ENCODE results near the gene FIG4. TPM values are rescaled to one million over a fixed set of nuclear protein-coding genes. Genes with fewer than 3 reads are reported as not detected.
"Not testable (repeated sequence)": the region's sequence is repeated elsewhere in the genome, so short reads cannot be mapped to it uniquely, and the experiment has no call there.

Gene FIG4
- total RNA-seq, 4 donors from 2014 or later = 14.7 to 23.9 (median 18.1) TPM

GRCh38 chr6:109743739-109744138, 52.6 kb downstream of the FIG4 start:
- Histone ChIP-seq H3K27me3 (no peaks in the 10 kb centered on the region), H3K9me3 (no peaks in the 10 kb centered on the region), H3K36me3 (peaks cover 0 to 10% (median 0%) of the 10 kb centered on the region in 3 donors), H3K4me3 (no peak overlapping the region), H3K27ac (no peak overlapping the region), H3K4me1 (no peaks in the 10 kb centered on the region)
- no peak for DNase-seq
- TF ChIP-seq POLR2A (IDR thresholded peaks at IDR 0.05) (no peak), CTCF (IDR thresholded peaks at IDR 0.05) (no peak)

- H3K27me3 ChIP-seq, H3K9me3 ChIP-seq, H3K4me1 ChIP-seq, DNase-seq, H3K27ac ChIP-seq, H3K4me3 ChIP-seq: not testable (repeated sequence)
- peaks cover 0 to 10% (median 0%) of the 10 kb centered on the region in 3 donors for H3K36me3 ChIP-seq
Observed at GRCh38 chr6:109744779-109745178, 53.7 kb downstream of the FIG4 start.

- H3K4me3 ChIP-seq = no peak overlapping the region
- H3K9me3 ChIP-seq = no peaks in the 10 kb centered on the region
- H3K27ac ChIP-seq = no peak overlapping the region
- peaks cover 0 to 10% (median 0%) of the 10 kb centered on the region in 3 donors for H3K36me3 ChIP-seq
- H3K27me3 ChIP-seq = no peaks in the 10 kb centered on the region
- no peaks in the 10 kb centered on the region for H3K4me1 ChIP-seq
- TF ChIP-seq CTCF (IDR thresholded peaks at IDR 0.05) = no peak
- TF ChIP-seq POLR2A (IDR thresholded peaks at IDR 0.05) = no peak
- DNase-seq = no peak
Observed at GRCh38 chr6:109747221-109747620, 56.1 kb downstream of the FIG4 start.

- H3K4me3 ChIP-seq = no peak overlapping the region
- TF ChIP-seq CTCF (IDR thresholded peaks at IDR 0.05) (no peak), POLR2A (IDR thresholded peaks at IDR 0.05) (no peak)
- no peak overlapping the region for H3K27ac ChIP-seq
- DNase-seq = no peak
- no peaks in the 10 kb centered on the region for H3K4me1 ChIP-seq
- H3K27me3 ChIP-seq = no peaks in the 10 kb centered on the region
- peaks cover 0 to 5% (median 0%) of the 10 kb centered on the region in 3 donors for H3K36me3 ChIP-seq
- H3K9me3 ChIP-seq = no peaks in the 10 kb centered on the region
Observed at GRCh38 chr6:109759098-109759955, 68.2 kb downstream of the FIG4 start.

- TF ChIP-seq POLR2A (IDR thresholded peaks at IDR 0.05) = no peak
- TF ChIP-seq CTCF (IDR thresholded peaks at IDR 0.05) = no peak
- no peak overlapping the region for H3K27ac ChIP-seq
- H3K4me3 ChIP-seq = no peak overlapping the region
- no peaks in the 10 kb centered on the region for H3K27me3 ChIP-seq
- DNase-seq = no peak
- H3K4me1 ChIP-seq = no peaks in the 10 kb centered on the region
- peaks cover 0 to 5% (median 0%) of the 10 kb centered on the region in 3 donors for H3K36me3 ChIP-seq
- no peaks in the 10 kb centered on the region for H3K9me3 ChIP-seq
Observed at GRCh38 chr6:109760208-109760607, 69.1 kb downstream of the FIG4 start.

- Histone ChIP-seq H3K27ac (no peak overlapping the region), H3K9me3 (no peaks in the 10 kb centered on the region), H3K27me3 (no peaks in the 10 kb centered on the region), H3K36me3 (peaks cover 0 to 10% (median 0%) of the 10 kb centered on the region in 3 donors), H3K4me3 (no peak overlapping the region), H3K4me1 (no peaks in the 10 kb centered on the region)
- no peak for DNase-seq
- no peak for TF ChIP-seq CTCF (IDR thresholded peaks at IDR 0.05)
- no peak for TF ChIP-seq POLR2A (IDR thresholded peaks at IDR 0.05)
Observed at GRCh38 chr6:109762166-109762565, 71.1 kb downstream of the FIG4 start.

All from Peyer's patch (tissue), 4 donors.